ENCODE data around the gene SLC22A24. TPM values are rescaled to one million over a fixed set of nuclear protein-coding genes. Genes with fewer than 3 reads are reported as not detected.

Gene SLC22A24
- polyA plus RNA-seq, 1 experiment = not detected

GRCh38 chr11:63155794-63156193 lies 11.8 kb upstream of the SLC22A24 start:
- no peak for DNase-seq (ENCODE audit: low read depth)
- TF ChIP-seq, protein P1, sequence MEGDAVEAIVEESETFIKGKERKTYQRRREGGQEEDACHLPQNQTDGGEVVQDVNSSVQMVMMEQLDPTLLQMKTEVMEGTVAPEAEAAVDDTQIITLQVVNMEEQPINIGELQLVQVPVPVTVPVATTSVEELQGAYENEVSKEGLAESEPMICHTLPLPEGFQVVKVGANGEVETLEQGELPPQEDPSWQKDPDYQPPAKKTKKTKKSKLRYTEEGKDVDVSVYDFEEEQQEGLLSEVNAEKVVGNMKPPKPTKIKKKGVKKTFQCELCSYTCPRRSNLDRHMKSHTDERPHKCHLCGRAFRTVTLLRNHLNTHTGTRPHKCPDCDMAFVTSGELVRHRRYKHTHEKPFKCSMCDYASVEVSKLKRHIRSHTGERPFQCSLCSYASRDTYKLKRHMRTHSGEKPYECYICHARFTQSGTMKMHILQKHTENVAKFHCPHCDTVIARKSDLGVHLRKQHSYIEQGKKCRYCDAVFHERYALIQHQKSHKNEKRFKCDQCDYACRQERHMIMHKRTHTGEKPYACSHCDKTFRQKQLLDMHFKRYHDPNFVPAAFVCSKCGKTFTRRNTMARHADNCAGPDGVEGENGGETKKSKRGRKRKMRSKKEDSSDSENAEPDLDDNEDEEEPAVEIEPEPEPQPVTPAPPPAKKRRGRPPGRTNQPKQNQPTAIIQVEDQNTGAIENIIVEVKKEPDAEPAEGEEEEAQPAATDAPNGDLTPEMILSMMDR (IDR thresholded peaks at IDR 0.05; ENCODE audit: insufficient read depth, low read depth, low read length) = no peak
- Histone ChIP-seq H3K27me3 (ENCODE audit: control insufficient read depth, insufficient read depth, low read length) (no peaks in the 10 kb centered on the region), H3K4me3 (ENCODE audit: low read depth, low read length) (no peak overlapping the region), H3K36me3 (ENCODE audit: control insufficient read depth, insufficient read depth, low read length) (no peaks in the 10 kb centered on the region)
- ChIA-PET POLR2A (no interaction called here), CTCF (no interaction called here)

DNA sequence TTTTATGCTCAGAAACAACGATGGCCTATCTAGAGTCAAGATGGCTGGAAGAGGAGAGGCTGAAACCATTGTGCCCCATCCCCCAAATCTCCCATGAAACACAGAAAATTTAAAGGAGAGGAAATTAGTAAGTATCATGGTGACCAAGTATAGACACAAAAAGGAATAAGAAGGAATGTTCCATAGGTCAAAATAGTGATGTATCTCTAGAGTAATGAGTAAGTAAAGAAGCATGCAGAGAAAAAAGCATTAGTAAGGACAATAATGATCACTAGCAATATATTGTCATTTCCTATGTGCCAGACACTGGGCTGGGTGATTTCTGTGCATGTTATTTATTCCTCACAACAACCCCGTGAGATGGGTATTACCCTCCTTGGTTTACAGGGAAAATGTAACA lies 2.6 kb upstream of the SLC22A24 start:
- Histone ChIP-seq H3K36me3 (ENCODE audit: control insufficient read depth, insufficient read depth, low read length) (no peaks in the 10 kb centered on the region), H3K4me3 (ENCODE audit: low read depth, low read length) (no peak overlapping the region), H3K27me3 (ENCODE audit: control insufficient read depth, insufficient read depth, low read length) (no peaks in the 10 kb centered on the region)
- CTCF ChIA-PET = no interaction called here
- POLR2A ChIA-PET = no interaction called here
- no peak for DNase-seq (ENCODE audit: low read depth)
- TF ChIP-seq, protein P1 (IDR thresholded peaks at IDR 0.05; ENCODE audit: insufficient read depth, low read depth, low read length) = no peak

DNA sequence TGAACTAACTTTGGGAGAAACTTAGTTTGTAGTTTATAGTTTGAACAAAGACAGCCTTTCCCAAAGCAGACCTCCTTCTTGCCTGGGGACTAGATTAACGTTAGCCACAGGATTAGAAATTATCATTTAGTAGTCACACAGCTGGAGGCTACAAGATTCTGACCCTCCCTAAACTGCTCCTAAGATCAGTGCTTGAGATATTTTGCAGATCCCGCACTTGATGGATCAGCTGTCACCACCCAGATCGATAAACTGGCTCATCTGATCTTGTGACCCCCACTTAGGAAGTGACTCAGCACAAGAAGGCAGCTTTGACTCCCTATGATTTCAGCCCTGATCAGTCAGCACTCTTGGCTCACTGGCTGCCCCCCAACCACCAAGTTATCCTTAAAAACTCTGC lies 1.6 kb downstream of the SLC22A24 start:
- no peaks in the 10 kb centered on the region for H3K36me3 ChIP-seq (ENCODE audit: control insufficient read depth, insufficient read depth, low read length)
- no peaks in the 10 kb centered on the region for H3K27me3 ChIP-seq (ENCODE audit: control insufficient read depth, insufficient read depth, low read length)
- POLR2A ChIA-PET = no interaction called here
- no peak overlapping the region for H3K4me3 ChIP-seq (ENCODE audit: low read depth, low read length)
- TF ChIP-seq, protein P1 (IDR thresholded peaks at IDR 0.05; ENCODE audit: insufficient read depth, low read depth, low read length) = no peak
- DNase-seq (ENCODE audit: low read depth) = no peak
- CTCF ChIA-PET = no interaction called here

- DNase-seq (ENCODE audit: low read depth) = no peak
- TF ChIP-seq, protein P1 (IDR thresholded peaks at IDR 0.05; ENCODE audit: insufficient read depth, low read depth, low read length) = no peak
- Histone ChIP-seq H3K4me3 (ENCODE audit: low read depth, low read length) (no peak overlapping the region), H3K27me3 (ENCODE audit: control insufficient read depth, insufficient read depth, low read length) (no peaks in the 10 kb centered on the region), H3K36me3 (ENCODE audit: control insufficient read depth, insufficient read depth, low read length) (no peaks in the 10 kb centered on the region)
- ChIA-PET POLR2A (no interaction called here), CTCF (no interaction called here)
These were observed 10.8 kb downstream of the SLC22A24 start for GRCh38 chr11:63132985-63133775.

GRCh38 chr11:63099555-63099954 lies 44.5 kb downstream of the SLC22A24 start:
- DNase-seq (ENCODE audit: low read depth) = no peak
- Histone ChIP-seq H3K27me3 (ENCODE audit: control insufficient read depth, insufficient read depth, low read length) (no peaks in the 10 kb centered on the region), H3K36me3 (ENCODE audit: control insufficient read depth, insufficient read depth, low read length) (no peaks in the 10 kb centered on the region), H3K4me3 (ENCODE audit: low read depth, low read length) (no peak overlapping the region)
- TF ChIP-seq, protein P1 (IDR thresholded peaks at IDR 0.05; ENCODE audit: insufficient read depth, low read depth, low read length) = no peak
- ChIA-PET POLR2A (no interaction called here), CTCF (no interaction called here)

Data from BJ (cell line).